CD4-positive, alpha-beta memory T cell (primary cell): ENCODE measurements around the gene LBR. TPM values are rescaled to one million over a fixed set of nuclear protein-coding genes. Genes with fewer than 3 reads are reported as not detected.
"Not testable (repeated sequence)": the region's sequence is repeated elsewhere in the genome, so short reads cannot be mapped to it uniquely, and the experiment has no call there.

Experiments
- CTCF ChIA-PET: fragments of 350-600 bp; sonication (Branson Sonifier 250); formaldehyde crosslinking; loops from one replicate; lab custom pipeline; 2021; ENCODE audit warnings: inconsistent platforms; ENCODE audit not compliant: partially characterized antibody; lab: Charles Lee
- POLR2A ChIA-PET: fragments of 350-600 bp; sonication (Branson Sonifier 250); formaldehyde crosslinking; loops from one replicate; lab custom pipeline; 2021; ENCODE audit not compliant: partially characterized antibody; lab: Charles Lee
- DNase-seq, 5 donors: peaks; one replicate each; pipeline versions ENCODE4 v3.0.0 to v3.0.0-alpha.2; 2020 to 2022; ENCODE audit warnings: mixed read lengths in 1 of 5
- H3K27ac ChIP-seq: one replicate; pipeline ENCODE4 v1.7.0; 2013; ENCODE audit warnings: low read depth, low read length
- H3K27me3 ChIP-seq: 2 replicates; pipeline ENCODE4 v1.7.0; 2013; ENCODE audit warnings: mild to moderate bottlenecking, low read length, moderate library complexity; ENCODE audit not compliant: insufficient read depth
- H3K36me3 ChIP-seq: 2 replicates; pipeline ENCODE4 v1.7.0; 2013; ENCODE audit warnings: mild to moderate bottlenecking, low read length, moderate library complexity; ENCODE audit not compliant: insufficient read depth
- H3K4me1 ChIP-seq: 2 replicates; pipeline ENCODE4 v1.7.0; 2013; ENCODE audit warnings: mild to moderate bottlenecking, low read length, moderate library complexity; ENCODE audit not compliant: insufficient read depth
- H3K4me3 ChIP-seq, 2 donors: one replicate each; pipeline ENCODE4 v1.7.0; 2013; ENCODE audit warnings: low read length in 2 of 2, mild to moderate bottlenecking in 1 of 2
- H3K9me3 ChIP-seq, 2 donors: one replicate each; pipeline ENCODE4 v1.7.0; 2013; ENCODE audit warnings: low read length in 2 of 2, control low read depth in 1 of 2; ENCODE audit not compliant: control insufficient read depth in 1 of 2
- H3K27ac Mint-ChIP-seq, 7 donors: one replicate each; pipeline ENCODE4 v1.8.0; 2020 to 2021; ENCODE audit warnings: mixed read lengths in 7 of 7, mild to moderate bottlenecking in 6 of 7, inconsistent platforms in 3 of 7, moderate library complexity in 3 of 7
- H3K27me3 Mint-ChIP-seq, 2 donors: one replicate each; pipeline ENCODE4 v1.8.0; 2020 to 2021; ENCODE audit warnings: mixed read lengths in 2 of 2
- H3K36me3 Mint-ChIP-seq, 2 donors: one replicate each; pipeline ENCODE4 v1.8.0; 2020 to 2021; ENCODE audit warnings: mixed read lengths in 2 of 2, inconsistent platforms in 1 of 2, mild to moderate bottlenecking in 1 of 2
- H3K4me1 Mint-ChIP-seq, 4 donors: one replicate each; pipeline ENCODE4 v1.8.0; 2020 to 2021; ENCODE audit warnings: mixed read lengths in 4 of 4, mild to moderate bottlenecking in 1 of 4
- H3K4me3 Mint-ChIP-seq, 8 donors: one replicate each; pipeline ENCODE4 v1.8.0; 2020 to 2021; ENCODE audit warnings: mixed read lengths in 8 of 8, mild to moderate bottlenecking in 7 of 8, moderate library complexity in 6 of 8, inconsistent platforms in 3 of 8
- H3K9me3 Mint-ChIP-seq, 8 donors: one replicate each; pipeline ENCODE4 v1.8.0; 2020 to 2021; ENCODE audit warnings: mixed read lengths in 8 of 8, mild to moderate bottlenecking in 5 of 8, inconsistent platforms in 3 of 8, moderate library complexity in 1 of 8
- intact Hi-C: fragments of 100-400 bp; cut with micrococcal nuclease; formaldehyde crosslinking; loops from one replicate; pipeline ENCODE4 v1.15.1; 2023
- polyA plus RNA-seq, 2 donors: library from polyadenylated mRNA; unstranded; fragments of 300-500 nt; fragmentation: Illumina TruSeq; gene quantifications; one replicate each; pipeline ENCODE4 v1.2.3, GENCODE V29; 2021
- total RNA-seq, 2 experiments: library from RNA; stranded (reverse); gene quantifications; one replicate each; pipeline ENCODE4 v1.2.3, GENCODE V29; 2021

LBR gene
- total and polyA plus RNA-seq, 4 experiments from 2014 or later = 106 to 150 (median 129) TPM

DNA sequence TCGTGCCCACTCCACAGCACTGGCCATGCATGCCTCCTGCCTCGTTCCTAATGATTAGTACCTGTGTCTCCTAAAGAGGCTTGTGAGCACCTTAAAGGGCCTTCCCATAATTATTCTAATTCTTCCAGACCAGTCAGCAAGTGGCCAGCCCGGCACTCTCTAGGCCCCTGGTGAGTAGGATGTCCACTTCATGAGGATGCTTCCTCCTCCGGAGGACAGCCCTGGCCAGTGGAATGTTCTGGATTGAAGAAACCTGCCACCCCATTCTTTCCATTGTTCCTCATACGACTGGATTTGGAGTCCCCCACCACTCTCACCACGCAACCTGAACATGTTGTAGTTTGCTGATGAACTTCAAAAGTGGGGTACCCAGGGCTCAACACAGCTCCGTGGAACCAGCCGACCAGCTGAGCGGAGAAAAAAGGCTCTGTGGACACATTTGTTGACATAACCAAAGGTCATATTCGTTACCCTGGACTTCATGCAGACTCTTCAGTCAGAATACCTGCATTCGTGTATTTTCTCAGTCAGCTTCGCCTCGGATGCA lies 46.7 kb upstream of the LBR start:
- intact Hi-C loops = loop anchor here (2.0 to 10.0 kb wide), 5 partner anchors 48 to 648 kb away; partner anchors contain the start of gene SRP9
- H3K4me1 Mint-ChIP-seq = peaks cover 27 to 51% (median 35%) of the 10 kb centered on the region in 4 donors
- H3K36me3 ChIP-seq = no peaks in the 10 kb centered on the region
- no peak overlapping the region for H3K4me3 ChIP-seq
- no peaks in the 10 kb centered on the region for H3K36me3 Mint-ChIP-seq
- H3K27me3 Mint-ChIP-seq = peaks cover 0 to 3% of the 10 kb centered on the region in 2 donors
- no peak for DNase-seq
- no peak overlapping the region for H3K27ac ChIP-seq
- H3K9me3 ChIP-seq = no peaks in the 10 kb centered on the region
- H3K9me3 Mint-ChIP-seq = peaks cover 0 to 1% (median 0%) of the 10 kb centered on the region in 8 donors
- H3K4me1 ChIP-seq = peaks cover 38% of the 10 kb centered on the region
- no peaks in the 10 kb centered on the region for H3K27me3 ChIP-seq
- ChIA-PET CTCF (interaction anchor here (0.6 to 4.8 kb wide), 30 partner anchors 10 to 646 kb away, joined by 3 to 48 read pairs (median 5); partner anchors contain the start of genes PYCR2 and SRP9), POLR2A (interaction anchor here (0.5 to 1.9 kb wide), 6 partner anchors 30 to 367 kb away, joined by 3 to 6 read pairs (median 4); partner anchors contain the start of genes LBR and SRP9)
- H3K27ac Mint-ChIP-seq = peak overlapping the region in 5 of 7 donors; percentile 4 to 75 (median 37)
- H3K4me3 Mint-ChIP-seq = peak overlapping the region in 1 of 8 donors; percentile 55

DNA sequence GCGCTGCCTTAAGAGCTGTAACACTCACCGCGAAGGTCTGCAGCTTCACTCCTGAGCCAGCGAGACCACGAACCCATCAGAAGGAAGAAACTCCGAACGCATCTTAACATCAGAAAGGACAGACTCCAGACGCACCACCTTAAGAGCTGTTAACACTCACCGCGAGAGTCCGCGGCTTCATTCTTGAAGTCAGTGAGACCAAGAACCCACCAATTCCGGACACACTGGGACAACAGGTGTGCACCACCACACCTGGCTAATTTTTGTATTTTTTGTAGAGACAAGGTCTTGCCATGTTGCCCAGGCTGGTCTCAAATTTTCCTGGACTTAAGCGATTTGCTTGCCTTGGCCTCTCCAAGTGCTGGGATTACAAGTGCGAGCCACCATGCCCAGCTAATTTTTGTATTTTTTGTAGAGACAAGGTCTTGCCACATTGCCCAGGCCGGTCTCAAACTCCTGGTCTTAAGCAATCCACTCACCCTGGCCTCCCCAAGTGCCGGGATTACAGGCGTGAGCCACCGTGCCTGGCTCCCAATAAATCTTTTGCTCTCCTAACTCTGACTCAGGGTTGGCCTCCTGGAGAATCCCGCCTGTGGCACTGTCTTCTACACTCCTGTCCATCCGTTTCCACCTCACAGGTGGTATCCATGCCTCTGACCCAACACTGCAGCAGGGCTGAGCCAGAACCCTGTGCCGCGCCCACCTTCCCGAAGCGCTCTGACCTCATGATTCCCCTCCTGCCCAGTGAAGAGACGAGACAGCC lies 46.0 kb upstream of the LBR start:
- H3K36me3 ChIP-seq, H3K27me3 Mint-ChIP-seq, DNase-seq, H3K9me3 ChIP-seq, H3K36me3 Mint-ChIP-seq, H3K27ac ChIP-seq, H3K4me3 ChIP-seq, H3K9me3 Mint-ChIP-seq, H3K27me3 ChIP-seq: not testable (repeated sequence)
- Mint-ChIP-seq H3K27ac (peak overlapping the region; percentile 32 to 91 (median 75)), H3K4me3 (peak overlapping the region; percentile 38 to 77 (median 67)), H3K4me1 (peaks cover 31 to 57% (median 40%) of the 10 kb centered on the region in 4 donors)
- intact Hi-C loops = loop anchor here (2.0 to 10.0 kb wide), 5 partner anchors 47 to 648 kb away; partner anchors contain the start of gene SRP9
- POLR2A ChIA-PET = interaction anchor here (0.5 to 2.0 kb wide), 9 partner anchors 16 to 526 kb away, joined by 3 to 15 read pairs (median 5); partner anchors contain the start of genes LBR, SDE2 and SRP9
- CTCF ChIA-PET = interaction anchor here (0.6 to 4.8 kb wide), 33 partner anchors 9 to 829 kb away, joined by 3 to 48 read pairs (median 5); partner anchors contain the start of genes LBR, PYCR2 and SRP9
- H3K4me1 ChIP-seq = peaks cover 44% of the 10 kb centered on the region

DNA sequence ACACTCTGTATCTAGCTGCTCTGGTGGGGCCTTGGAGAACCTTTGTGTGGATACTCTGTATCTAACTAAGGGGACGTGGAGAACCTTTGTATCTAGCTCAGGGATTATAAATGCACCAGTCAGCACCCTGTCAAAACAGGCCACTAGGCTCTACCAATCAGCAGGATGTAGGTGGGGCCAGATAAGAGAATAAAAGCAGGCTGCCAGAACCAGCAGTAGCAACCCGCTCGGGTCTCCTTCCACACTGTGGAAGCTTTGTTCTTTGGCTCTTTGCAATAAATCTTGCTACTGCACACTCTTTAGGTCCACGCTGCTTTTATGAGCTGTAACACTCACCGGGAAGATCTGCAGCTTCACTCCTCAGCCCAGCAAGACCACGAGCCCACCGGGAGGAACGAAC lies 45.4 kb upstream of the LBR start:
- H3K27ac ChIP-seq, H3K9me3 Mint-ChIP-seq, H3K36me3 Mint-ChIP-seq, H3K4me3 ChIP-seq, H3K27me3 ChIP-seq, H3K9me3 ChIP-seq, H3K27me3 Mint-ChIP-seq, H3K36me3 ChIP-seq: not testable (repeated sequence)
- intact Hi-C loops = loop anchor here (5.0 to 10.0 kb wide), 3 partner anchors 82 to 649 kb away; no protein-coding TSS in a partner anchor
- peak in 4 of 5 donors; percentile 28 to 52 (median 42) for DNase-seq
- Mint-ChIP-seq H3K27ac (peak overlapping the region; percentile 12 to 91 (median 70)), H3K4me3 (peak overlapping the region; percentile 38 to 77 (median 67)), H3K4me1 (peaks cover 37 to 61% (median 45%) of the 10 kb centered on the region in 4 donors)
- CTCF ChIA-PET = interaction anchor here (0.6 to 4.8 kb wide), 17 partner anchors 9 to 829 kb away, joined by 3 to 43 read pairs (median 4); partner anchors contain the start of genes LBR and SRP9
- H3K4me1 ChIP-seq = peaks cover 49% of the 10 kb centered on the region
- POLR2A ChIA-PET = interaction anchor here (0.6 to 2.0 kb wide), 6 partner anchors 15 to 526 kb away, joined by 3 to 15 read pairs (median 4); partner anchors contain the start of genes LBR, SDE2 and SRP9

GRCh38 chr1:225471453-225472301 lies 43.8 kb upstream of the LBR start:
- Mint-ChIP-seq H3K27me3 (no peaks in the 10 kb centered on the region), H3K27ac (peak overlapping the region in 1 of 7 donors; percentile 66), H3K36me3 (peaks cover 0 to 3% of the 10 kb centered on the region in 2 donors), H3K4me3 (no peak overlapping the region), H3K4me1 (peaks cover 28 to 60% (median 42%) of the 10 kb centered on the region in 4 donors), H3K9me3 (peaks cover 0 to 1% (median 0%) of the 10 kb centered on the region in 8 donors)
- Histone ChIP-seq H3K27me3 (no peaks in the 10 kb centered on the region), H3K27ac (no peak overlapping the region), H3K4me1 (peaks cover 45% of the 10 kb centered on the region), H3K9me3 (no peaks in the 10 kb centered on the region), H3K36me3 (no peaks in the 10 kb centered on the region), H3K4me3 (no peak overlapping the region)
- ChIA-PET CTCF (interaction anchor here (1.2 to 4.8 kb wide), 9 partner anchors 10 to 649 kb away, joined by 3 to 43 read pairs (median 5); partner anchors contain the start of gene LBR), POLR2A (interaction anchor here (0.6 to 2.0 kb wide), 2 partner anchors 27 kb away, joined by 3 to 15 read pairs; no protein-coding TSS in a partner anchor)
- DNase-seq = no peak
- intact Hi-C loops = loop anchor here (5.0 to 10.0 kb wide), 3 partner anchors 83 to 651 kb away; no protein-coding TSS in a partner anchor

DNA sequence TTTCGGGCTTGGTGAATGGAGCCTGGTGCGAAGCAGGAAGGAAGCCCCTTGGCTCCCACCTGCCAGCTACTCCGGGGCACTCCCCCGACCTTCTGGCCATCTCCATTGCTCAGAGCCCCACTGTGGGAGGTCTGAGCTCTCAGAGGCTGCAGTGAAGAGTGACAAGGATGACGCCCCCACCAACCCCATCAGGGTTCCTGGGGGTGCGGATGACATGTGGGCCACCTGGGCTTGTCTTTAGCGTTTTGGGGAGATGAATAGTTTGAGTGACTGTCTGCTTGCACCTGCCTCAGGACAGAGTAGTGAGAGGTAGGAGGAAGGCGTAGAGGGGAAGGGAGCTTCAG lies 43.2 kb upstream of the LBR start:
- H3K27me3 ChIP-seq = no peaks in the 10 kb centered on the region
- H3K27me3 Mint-ChIP-seq = no peaks in the 10 kb centered on the region
- peaks cover 26 to 58% (median 41%) of the 10 kb centered on the region in 4 donors for H3K4me1 Mint-ChIP-seq
- peaks cover 44% of the 10 kb centered on the region for H3K4me1 ChIP-seq
- peaks cover 0 to 3% of the 10 kb centered on the region in 2 donors for H3K36me3 Mint-ChIP-seq
- peak overlapping the region in 4 of 7 donors; percentile 32 to 68 (median 44) for H3K27ac Mint-ChIP-seq
- no peak for DNase-seq
- intact Hi-C loops = loop anchor here (5.0 to 10.0 kb wide), 3 partner anchors 84 to 651 kb away; no protein-coding TSS in a partner anchor
- no peaks in the 10 kb centered on the region for H3K36me3 ChIP-seq
- H3K9me3 ChIP-seq = no peaks in the 10 kb centered on the region
- CTCF ChIA-PET = interaction anchor here (1.3 to 2.1 kb wide), 4 partner anchors 10 to 517 kb away, joined by 4 to 10 read pairs (median 5); no protein-coding TSS in a partner anchor
- no peak overlapping the region for H3K27ac ChIP-seq
- peaks cover 0 to 1% (median 0%) of the 10 kb centered on the region in 8 donors for H3K9me3 Mint-ChIP-seq
- POLR2A ChIA-PET = interaction anchor here (0.6 kb wide), 1 partner anchor 26 kb away, joined by 3 read pairs; no protein-coding TSS in a partner anchor
- no peak overlapping the region for H3K4me3 Mint-ChIP-seq
- no peak overlapping the region for H3K4me3 ChIP-seq
